Natural killer cell (primary cell): ENCODE results near the gene OR2M5. TPM values are rescaled to one million over a fixed set of nuclear protein-coding genes. Genes with fewer than 3 reads are reported as not detected.

Source experiments
- ATAC-seq, 3 donors: fragments of 150-1000 bp in 2 of 3; fragments of 200-7000 bp in 1 of 3; cut with Tn5 transposase; 1 replicate in 1 of 3; 2 replicates in 2 of 3; pipeline ENCODE4 v1.10.0; 2021; ENCODE audit warnings: mild to moderate bottlenecking in 2 of 3, moderate library complexity in 2 of 3
- DNase-seq, 2 donors: peaks; one replicate each; pipeline versions ENCODE4 v3.0.0 to v3.0.0-alpha.2; 2013 to 2021; ENCODE audit warnings: mixed read lengths in 1 of 2
- H3K27ac ChIP-seq: one replicate; pipeline ENCODE4 v1.5.1; 2013; ENCODE audit warnings: mild to moderate bottlenecking, low read length
- H3K27me3 ChIP-seq: one replicate; pipeline ENCODE4 v1.6.1; 2013; ENCODE audit warnings: low read length; ENCODE audit not compliant: control insufficient read depth, insufficient read depth
- H3K36me3 ChIP-seq: one replicate; pipeline ENCODE4 v1.6.1; 2013; ENCODE audit warnings: low read length; ENCODE audit not compliant: control insufficient read depth, insufficient read depth
- H3K4me1 ChIP-seq: one replicate; pipeline ENCODE4 v1.6.1; 2013; ENCODE audit warnings: low read length; ENCODE audit not compliant: control insufficient read depth, insufficient read depth
- H3K4me3 ChIP-seq: one replicate; pipeline ENCODE4 v1.5.1; 2013; ENCODE audit warnings: low read length
- H3K9me3 ChIP-seq: one replicate; pipeline ENCODE4 v1.6.1; 2013; ENCODE audit warnings: low read length; ENCODE audit not compliant: control insufficient read depth, insufficient read depth
- H3K27ac Mint-ChIP-seq, 2 donors: one replicate each; pipeline ENCODE4 v1.8.0; 2022; ENCODE audit warnings: mild to moderate bottlenecking in 2 of 2, mixed read lengths in 2 of 2, moderate library complexity in 1 of 2
- H3K27me3 Mint-ChIP-seq, 2 donors: one replicate each; pipeline ENCODE4 v1.8.0; 2022; ENCODE audit warnings: low read depth in 2 of 2, mixed read lengths in 2 of 2
- H3K36me3 Mint-ChIP-seq: one replicate; pipeline ENCODE4 v1.8.0; 2022; ENCODE audit warnings: mixed read lengths
- H3K4me1 Mint-ChIP-seq, 2 donors: one replicate each; pipeline ENCODE4 v1.8.0; 2022; ENCODE audit warnings: mixed read lengths in 2 of 2
- H3K4me3 Mint-ChIP-seq: one replicate; pipeline ENCODE4 v1.8.0; 2022; ENCODE audit warnings: mild to moderate bottlenecking, moderate library complexity, mixed read lengths
- H3K9me3 Mint-ChIP-seq, 2 donors: one replicate each; pipeline ENCODE4 v1.8.0; 2022; ENCODE audit warnings: mixed read lengths in 2 of 2
- CTCF ChIP-seq: fragments of 200-600 bp; IDR thresholded peaks from one replicate; pipeline ENCODE4 v1.8.0; 2022; ENCODE audit warnings: antibody characterized with exemption
- WGBS: methylation state at CpG from one replicate; pipeline ENCODE4 v1.1.7; 2013; ENCODE audit warnings: missing lambda C conversion rate; ENCODE audit not compliant: insufficient coverage; 5-methylcytosine and 5-hydroxymethylcytosine counted together
- intact Hi-C: fragments of 100-400 bp; cut with micrococcal nuclease; formaldehyde crosslinking; loops from one replicate; pipeline ENCODE4 v1.14.2; 2022
- total RNA-seq, 4 donors: library from RNA; stranded (reverse); fragments of 120-200 nt in 1 of 4; gene quantifications; one replicate each; pipeline versions ENCODE4 v1.2.3 to v1.2.4, GENCODE V29; 2013 to 2022

OR2M5 gene
- total RNA-seq, 3 donors from 2014 or later (not counting 1 experiment from before 2014, with no cell fraction given) = not detected

- 91% methylated on average over 12 of the region's 12 CpGs for WGBS
- intact Hi-C loops = no loop called here
- Histone ChIP-seq H3K27me3 (no peaks in the 10 kb centered on the region), H3K4me1 (no peaks in the 10 kb centered on the region), H3K4me3 (no peak overlapping the region), H3K9me3 (peaks cover 5% of the 10 kb centered on the region), H3K27ac (no peak overlapping the region), H3K36me3 (no peaks in the 10 kb centered on the region)
- no peak overlapping the region for H3K27ac Mint-ChIP-seq
- DNase-seq (no peak), ATAC-seq (no peak)
- no peak for TF ChIP-seq CTCF
- H3K36me3 Mint-ChIP-seq = no peaks in the 10 kb centered on the region
- H3K9me3 Mint-ChIP-seq = peaks cover 7 to 9% of the 10 kb centered on the region in 2 donors
- H3K4me3 Mint-ChIP-seq = no peak overlapping the region
- H3K4me1 Mint-ChIP-seq = no peaks in the 10 kb centered on the region
- H3K27me3 Mint-ChIP-seq = no peaks in the 10 kb centered on the region
These were observed 19.1 kb downstream of the OR2M5 start for GRCh38 chr1:248164031-248164430.

GRCh38 chr1:248165186-248165585 lies 20.2 kb downstream of the OR2M5 start:
- no peak overlapping the region for H3K27ac ChIP-seq
- H3K4me3 Mint-ChIP-seq = no peak overlapping the region
- no peak for TF ChIP-seq CTCF
- H3K9me3 ChIP-seq = peaks cover 5% of the 10 kb centered on the region
- H3K27me3 ChIP-seq = no peaks in the 10 kb centered on the region
- H3K4me1 ChIP-seq = no peaks in the 10 kb centered on the region
- peaks cover 5 to 6% of the 10 kb centered on the region in 2 donors for H3K9me3 Mint-ChIP-seq
- no peak for DNase-seq
- H3K36me3 ChIP-seq = no peaks in the 10 kb centered on the region
- WGBS = 92% methylated on average over 14 of the region's 14 CpGs
- no peaks in the 10 kb centered on the region for H3K27me3 Mint-ChIP-seq
- no peaks in the 10 kb centered on the region for H3K36me3 Mint-ChIP-seq
- H3K4me1 Mint-ChIP-seq = no peaks in the 10 kb centered on the region
- intact Hi-C loops = no loop called here
- ATAC-seq = no peak
- no peak overlapping the region for H3K27ac Mint-ChIP-seq
- H3K4me3 ChIP-seq = no peak overlapping the region

GRCh38 chr1:248174521-248174920 lies 29.6 kb downstream of the OR2M5 start, which contains the start of gene OR2M2:
OR2M2 (plus strand) TSS chr1:248174821; CDS start chr1:248179986, 5,165 bp downstream.
- no peaks in the 10 kb centered on the region for H3K9me3 ChIP-seq
- Mint-ChIP-seq H3K36me3 (no peaks in the 10 kb centered on the region), H3K9me3 (peaks cover 0 to 5% of the 10 kb centered on the region in 2 donors), H3K4me3 (no peak within 1 kb of the TSS), H3K27ac (no peak within 1 kb of the TSS), H3K27me3 (no peaks in the 10 kb centered on the region), H3K4me1 (no peaks in the 10 kb centered on the region)
- H3K27me3 ChIP-seq = no peaks in the 10 kb centered on the region
- no peaks in the 10 kb centered on the region for H3K4me1 ChIP-seq
- intact Hi-C loops = no loop called here
- no peaks in the 10 kb centered on the region for H3K36me3 ChIP-seq
- DNase-seq = no peak
- no peak for TF ChIP-seq CTCF
- H3K4me3 ChIP-seq = no peak within 1 kb of the TSS
- ATAC-seq = no peak
- H3K27ac ChIP-seq = no peak within 1 kb of the TSS

GRCh38 chr1:248183996-248184395 lies 39.0 kb downstream of the OR2M5 start:
- Histone ChIP-seq H3K27ac (no peak overlapping the region), H3K36me3 (no peaks in the 10 kb centered on the region), H3K27me3 (no peaks in the 10 kb centered on the region), H3K9me3 (no peaks in the 10 kb centered on the region), H3K4me3 (no peak overlapping the region), H3K4me1 (no peaks in the 10 kb centered on the region)
- Mint-ChIP-seq H3K9me3 (peaks cover 11 to 18% of the 10 kb centered on the region in 2 donors), H3K4me3 (no peak overlapping the region), H3K4me1 (no peaks in the 10 kb centered on the region), H3K27ac (no peak overlapping the region), H3K27me3 (no peaks in the 10 kb centered on the region), H3K36me3 (no peaks in the 10 kb centered on the region)
- DNase-seq (no peak), ATAC-seq (no peak)
- WGBS = 74% methylated on average over 6 of the region's 7 CpGs
- TF ChIP-seq CTCF = no peak
- intact Hi-C loops = no loop called here
